Neural progenitor cell (in vitro differentiated cells): ENCODE measurements around the gene LRRC75A. TPM values are rescaled to one million over a fixed set of nuclear protein-coding genes. Genes with fewer than 3 reads are reported as not detected.

Source experiments
- DNase-seq: peaks from one replicate; pipeline ENCODE4 v3.0.0-alpha.2; 2016; ENCODE audit warnings: low spot score
- H2AFZ ChIP-seq: fragments of 200-600 bp; sonication (generic); replicated peaks from 2 replicates; pipeline ENCODE4 v1.6.1; 2016; ENCODE audit warnings: antibody characterized with exemption
- H3F3A ChIP-seq: fragments of 200-600 bp; sonication (generic); 2 replicates; pipeline ENCODE4 v1.6.1; 2016; ENCODE audit warnings: antibody characterized with exemption, low read depth
- H3K27ac ChIP-seq: fragments of 200-600 bp; sonication (generic); 2 replicates; pipeline ENCODE4 v1.5.1; 2016; ENCODE audit warnings: mild to moderate bottlenecking
- H3K27me3 ChIP-seq: fragments of 200-600 bp; sonication (generic); 2 replicates; pipeline ENCODE4 v1.6.1; 2016; ENCODE audit warnings: mild to moderate bottlenecking, moderate library complexity
- H3K36me3 ChIP-seq: fragments of 200-600 bp; sonication (generic); 2 replicates; pipeline ENCODE4 v1.5.1; 2016
- H3K4me1 ChIP-seq: fragments of 200-600 bp; sonication (generic); 2 replicates; pipeline ENCODE4 v1.6.1; 2016; ENCODE audit warnings: mixed run types
- H3K4me2 ChIP-seq: fragments of 200-600 bp; sonication (generic); 2 replicates; pipeline ENCODE4 v1.6.1; 2016
- H3K4me3 ChIP-seq: fragments of 200-600 bp; sonication (generic); 2 replicates; pipeline ENCODE4 v1.5.1; 2016
- H3K79me2 ChIP-seq: fragments of 200-600 bp; sonication (generic); 2 replicates; pipeline ENCODE4 v1.6.1; 2016; ENCODE audit warnings: low read depth
- H3K9ac ChIP-seq: fragments of 200-600 bp; sonication (generic); 2 replicates; pipeline ENCODE4 v1.6.1; 2016
- H3K9me3 ChIP-seq: fragments of 200-600 bp; sonication (generic); 2 replicates; pipeline ENCODE4 v1.5.1; 2016; ENCODE audit warnings: low read depth
- H4K20me1 ChIP-seq: fragments of 200-600 bp; sonication (generic); 2 replicates; pipeline ENCODE4 v1.6.1; 2016; ENCODE audit warnings: low read depth
- H3K27ac Mint-ChIP-seq: 3 replicates; pipeline ENCODE4 v1.8.0; 2021; ENCODE audit warnings: mixed read lengths
- H3K27me3 Mint-ChIP-seq: 2 replicates; pipeline ENCODE4 v1.8.0; 2022; ENCODE audit warnings: low read depth, mild to moderate bottlenecking, inconsistent platforms, moderate library complexity, mixed read lengths; ENCODE audit not compliant: insufficient read depth
- H3K36me3 Mint-ChIP-seq: 3 replicates; pipeline ENCODE4 v1.8.0; 2021; ENCODE audit warnings: mixed read lengths
- H3K4me1 Mint-ChIP-seq: 3 replicates; pipeline ENCODE4 v1.8.0; 2021; ENCODE audit warnings: mixed read lengths
- H3K4me3 Mint-ChIP-seq: 3 replicates; pipeline ENCODE4 v1.8.0; 2021; ENCODE audit warnings: mild to moderate bottlenecking, moderate library complexity, mixed read lengths
- H3K9me3 Mint-ChIP-seq: 3 replicates; pipeline ENCODE4 v1.8.0; 2020; ENCODE audit warnings: mixed read lengths
- EZH2 ChIP-seq: fragments of 200-600 bp; sonication (generic); IDR thresholded peaks from 2 replicates; pipeline ENCODE4 v1.6.1; 2017; ENCODE audit warnings: antibody characterized with exemption, mild to moderate bottlenecking, moderate library complexity
- EZH2phosphoT487 ChIP-seq: fragments of 200-600 bp; sonication (generic); IDR thresholded peaks from 2 replicates; pipeline ENCODE4 v1.6.1; 2017; ENCODE audit warnings: antibody characterized with exemption
- total RNA-seq: library from RNA; depleted of rRNA; stranded (reverse); fragments of >200 nt; gene quantifications from 2 replicates; pipeline ENCODE4 v1.2.3, GENCODE V29; 2015; ENCODE audit warnings: low replicate concordance
- TF ChIP-seq, protein P1 (sequence below): fragments of 200-600 bp; sonication (generic); IDR thresholded peaks from 2 replicates; pipeline ENCODE4 v1.5.1; 2017; ENCODE audit warnings: antibody characterized with exemption, mild to moderate bottlenecking

The LRRC75A gene
- total RNA-seq, 1 donor from 2014 or later: 4.0 TPM

DNA sequence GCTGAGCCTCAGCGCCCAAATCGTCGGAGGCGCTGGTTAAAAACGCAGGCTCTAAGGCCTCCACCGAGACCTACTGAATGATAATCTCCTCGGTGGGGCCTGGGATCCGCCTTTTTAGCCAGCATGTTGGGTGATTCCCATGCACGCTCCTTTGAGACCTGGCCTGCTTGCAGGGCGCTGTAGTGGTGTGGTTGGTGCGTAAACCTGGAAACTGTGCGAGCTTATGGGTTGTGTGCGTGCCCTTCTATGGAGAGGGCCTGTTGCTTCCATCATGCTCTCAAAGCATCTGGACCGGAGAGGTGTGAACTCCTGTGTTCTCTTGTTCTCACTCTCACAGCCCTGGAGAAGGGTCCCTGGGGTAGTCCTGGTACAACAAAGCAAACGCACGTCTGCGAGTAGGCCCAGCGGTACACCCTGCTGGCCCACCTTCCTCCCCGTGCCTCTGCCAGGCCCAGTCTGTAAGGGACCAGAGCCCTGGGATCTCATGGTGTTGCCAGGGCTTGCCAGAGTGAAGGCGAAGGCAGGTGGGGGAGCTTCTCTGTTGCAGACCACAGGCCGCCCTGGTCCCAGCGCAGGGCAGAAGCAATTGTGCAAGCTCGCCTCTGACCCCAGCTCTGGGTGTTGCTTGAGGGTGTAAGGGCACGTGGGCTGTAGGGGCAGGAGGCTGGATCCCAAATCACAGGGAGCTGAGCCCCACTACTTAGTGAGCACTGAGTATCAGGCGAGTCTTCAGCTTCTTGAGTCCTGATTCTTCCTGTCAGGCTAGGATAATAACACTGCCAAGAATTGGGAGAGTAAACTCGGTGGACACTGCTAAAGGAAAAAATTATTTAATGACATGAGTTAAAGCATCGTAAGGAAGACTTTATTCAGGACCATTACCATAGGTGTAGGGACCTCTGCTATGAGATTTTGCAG lies 879 bp upstream of the LRRC75A start:
- peak overlapping the region; percentile 72 for H3K4me2 ChIP-seq
- H3K4me3 ChIP-seq: peak overlapping the region; percentile 37
- no peak for DNase-seq

DNA sequence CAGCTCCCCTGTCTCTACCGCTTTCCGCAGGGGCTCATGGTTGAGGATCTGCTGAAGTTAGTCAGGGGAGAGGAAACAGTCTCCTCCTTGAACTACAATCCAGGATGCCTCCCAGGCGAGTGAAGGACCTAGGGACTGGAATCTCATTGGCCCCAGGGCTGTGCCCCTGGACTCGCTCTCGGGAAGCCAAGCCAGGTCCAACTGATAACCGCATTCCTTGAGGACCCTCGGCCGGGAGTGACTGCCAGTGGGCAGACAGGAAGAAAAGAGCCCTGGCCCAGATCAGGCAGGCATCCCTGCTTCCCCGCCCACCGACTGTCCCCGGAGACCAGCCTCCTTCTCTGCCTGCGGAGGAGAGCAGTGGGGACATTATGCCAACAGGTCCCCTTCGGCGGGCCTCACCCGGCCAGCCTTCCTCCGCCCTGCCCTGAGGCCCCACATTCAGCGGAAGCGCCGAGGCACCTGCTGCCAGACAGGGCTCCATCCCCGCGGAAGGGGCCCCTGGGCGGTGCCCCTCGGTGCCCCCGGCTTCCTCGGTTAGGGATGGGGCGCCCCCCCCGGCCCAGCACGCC lies 776 bp downstream of the LRRC75A start:
- Histone ChIP-seq H4K20me1 (peaks cover 4% of the 10 kb centered on the region), H3K9me3 (no peaks in the 10 kb centered on the region), H2AFZ (peak overlapping the region; percentile 82), H3K79me2 (no peaks in the 10 kb centered on the region), H3K9ac (no peak overlapping the region), H3K4me2 (peak overlapping the region; percentile 96), H3F3A (peaks cover 23% of the 10 kb centered on the region), H3K4me1 (peaks cover 18% of the 10 kb centered on the region), H3K36me3 (no peaks in the 10 kb centered on the region), H3K4me3 (peak overlapping the region; percentile 68), H3K27ac (no peak overlapping the region), H3K27me3 (peaks cover 70% of the 10 kb centered on the region)
- H3K9me3 Mint-ChIP-seq: peaks cover 2% of the 10 kb centered on the region
- H3K27ac Mint-ChIP-seq: no peak overlapping the region
- peaks cover 24% of the 10 kb centered on the region for H3K27me3 Mint-ChIP-seq
- peaks cover 50% of the 10 kb centered on the region for H3K4me1 Mint-ChIP-seq
- H3K4me3 Mint-ChIP-seq: peak overlapping the region; percentile 85
- H3K36me3 Mint-ChIP-seq: peaks cover 1% of the 10 kb centered on the region
- TF ChIP-seq, protein P1, sequence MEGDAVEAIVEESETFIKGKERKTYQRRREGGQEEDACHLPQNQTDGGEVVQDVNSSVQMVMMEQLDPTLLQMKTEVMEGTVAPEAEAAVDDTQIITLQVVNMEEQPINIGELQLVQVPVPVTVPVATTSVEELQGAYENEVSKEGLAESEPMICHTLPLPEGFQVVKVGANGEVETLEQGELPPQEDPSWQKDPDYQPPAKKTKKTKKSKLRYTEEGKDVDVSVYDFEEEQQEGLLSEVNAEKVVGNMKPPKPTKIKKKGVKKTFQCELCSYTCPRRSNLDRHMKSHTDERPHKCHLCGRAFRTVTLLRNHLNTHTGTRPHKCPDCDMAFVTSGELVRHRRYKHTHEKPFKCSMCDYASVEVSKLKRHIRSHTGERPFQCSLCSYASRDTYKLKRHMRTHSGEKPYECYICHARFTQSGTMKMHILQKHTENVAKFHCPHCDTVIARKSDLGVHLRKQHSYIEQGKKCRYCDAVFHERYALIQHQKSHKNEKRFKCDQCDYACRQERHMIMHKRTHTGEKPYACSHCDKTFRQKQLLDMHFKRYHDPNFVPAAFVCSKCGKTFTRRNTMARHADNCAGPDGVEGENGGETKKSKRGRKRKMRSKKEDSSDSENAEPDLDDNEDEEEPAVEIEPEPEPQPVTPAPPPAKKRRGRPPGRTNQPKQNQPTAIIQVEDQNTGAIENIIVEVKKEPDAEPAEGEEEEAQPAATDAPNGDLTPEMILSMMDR: no peak
- TF ChIP-seq EZH2: no peak
- no peak for TF ChIP-seq EZH2phosphoT487
- DNase-seq: peak; percentile 50

More for the DNA sequence above, 879 bp upstream of the LRRC75A start:
- H3K4me1 ChIP-seq: peaks cover 13% of the 10 kb centered on the region
- Mint-ChIP-seq H3K36me3 (peaks cover 1% of the 10 kb centered on the region), H3K4me1 (peaks cover 35% of the 10 kb centered on the region), H3K4me3 (peak overlapping the region; percentile 89), H3K27me3 (peaks cover 27% of the 10 kb centered on the region), H3K27ac (no peak overlapping the region), H3K9me3 (peaks cover 2% of the 10 kb centered on the region)
- H3K9ac ChIP-seq: no peak overlapping the region
- H3K79me2 ChIP-seq: no peaks in the 10 kb centered on the region
- H3F3A ChIP-seq: peaks cover 19% of the 10 kb centered on the region
- H3K9me3 ChIP-seq: no peaks in the 10 kb centered on the region
- H4K20me1 ChIP-seq: peaks cover 4% of the 10 kb centered on the region
- H2AFZ ChIP-seq: peak overlapping the region; percentile 73
- peaks cover 68% of the 10 kb centered on the region for H3K27me3 ChIP-seq
- no peak overlapping the region for H3K27ac ChIP-seq
- H3K36me3 ChIP-seq: no peaks in the 10 kb centered on the region
- TF ChIP-seq, protein P1: no peak
- TF ChIP-seq EZH2: no peak

DNA sequence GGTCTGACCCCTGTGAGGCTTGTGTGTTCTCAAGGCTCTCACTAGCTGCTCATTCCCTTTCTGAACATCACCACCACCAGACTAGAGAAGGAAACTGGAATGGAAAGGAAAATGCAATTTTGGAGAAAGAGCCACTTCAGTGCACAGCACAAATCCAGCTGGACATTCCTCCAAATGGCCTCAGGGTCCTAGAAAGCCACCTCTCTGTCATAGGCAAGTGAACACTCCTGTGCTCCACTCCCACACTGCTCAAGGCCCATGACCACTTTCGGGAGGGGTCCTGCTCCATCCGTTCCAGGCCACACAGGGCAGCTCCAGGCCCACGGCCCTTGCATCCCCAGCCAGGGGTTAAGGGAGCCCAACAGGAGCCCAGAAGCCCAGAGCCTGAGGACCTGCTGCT lies 2.6 kb downstream of the LRRC75A start:
- Mint-ChIP-seq H3K27ac (no peak overlapping the region), H3K4me3 (peak overlapping the region; percentile 44), H3K4me1 (peaks cover 68% of the 10 kb centered on the region), H3K9me3 (peaks cover 2% of the 10 kb centered on the region), H3K36me3 (peaks cover 1% of the 10 kb centered on the region), H3K27me3 (peaks cover 25% of the 10 kb centered on the region)
- Histone ChIP-seq H3K36me3 (no peaks in the 10 kb centered on the region), H3K9ac (no peak overlapping the region), H3K27me3 (peaks cover 58% of the 10 kb centered on the region), H3K4me3 (no peak overlapping the region), H2AFZ (no peak overlapping the region), H3F3A (peaks cover 40% of the 10 kb centered on the region), H3K4me2 (no peak overlapping the region), H3K9me3 (no peaks in the 10 kb centered on the region), H3K27ac (no peak overlapping the region), H4K20me1 (peaks cover 4% of the 10 kb centered on the region), H3K79me2 (no peaks in the 10 kb centered on the region), H3K4me1 (peaks cover 36% of the 10 kb centered on the region)
- TF ChIP-seq, protein P1: no peak
- DNase-seq: no peak
